Mucosa of rectum (tissue), 2 donors: ENCODE data around the gene PARD3B.

Experiments
- H3K27ac ChIP-seq, 2 donors: one replicate each; pipeline ENCODE4 v1.7.0; 2013; ENCODE audit warnings: inconsistent platforms in 2 of 2, low read depth in 2 of 2, low read length in 2 of 2
- H3K27me3 ChIP-seq, 2 donors: one replicate each; pipeline ENCODE4 v1.7.0; 2013; ENCODE audit warnings: low read length in 2 of 2; ENCODE audit not compliant: control insufficient read depth in 2 of 2, insufficient read depth in 2 of 2
- H3K36me3 ChIP-seq, 2 donors: one replicate each; pipeline ENCODE4 v1.7.0; 2013; ENCODE audit warnings: low read length in 2 of 2; ENCODE audit not compliant: control insufficient read depth in 2 of 2, insufficient read depth in 2 of 2
- H3K4me1 ChIP-seq, 2 donors: one replicate each; pipeline ENCODE4 v1.7.0; 2013; ENCODE audit warnings: low read length in 2 of 2, mild to moderate bottlenecking in 1 of 2; ENCODE audit not compliant: control insufficient read depth in 2 of 2, insufficient read depth in 2 of 2
- H3K4me3 ChIP-seq, 2 donors: one replicate each; pipeline ENCODE4 v1.7.0; 2013; ENCODE audit warnings: low read length in 2 of 2
- H3K9ac ChIP-seq, 2 donors: one replicate each; pipeline ENCODE4 v1.7.0; 2013; ENCODE audit warnings: low read length in 2 of 2, low read depth in 1 of 2, mild to moderate bottlenecking in 1 of 2
- H3K9me3 ChIP-seq, 2 donors: one replicate each; pipeline ENCODE4 v1.7.0; 2013; ENCODE audit warnings: low read length in 2 of 2; ENCODE audit not compliant: control insufficient read depth in 2 of 2
- donor health status: healthy.
- donor health status: Normal muscosa, but diverticular disease.

Gene PARD3B

GRCh38 chr2:204967199-204967960 lies 422.1 kb downstream of the PARD3B start:
- no peak overlapping the region for H3K27ac ChIP-seq
- H3K4me1 ChIP-seq, result no peaks in the 10 kb centered on the region
- no peak overlapping the region for H3K9ac ChIP-seq
- no peaks in the 10 kb centered on the region for H3K9me3 ChIP-seq
- no peaks in the 10 kb centered on the region for H3K36me3 ChIP-seq
- H3K27me3 ChIP-seq, result no peaks in the 10 kb centered on the region
- no peak overlapping the region for H3K4me3 ChIP-seq

DNA sequence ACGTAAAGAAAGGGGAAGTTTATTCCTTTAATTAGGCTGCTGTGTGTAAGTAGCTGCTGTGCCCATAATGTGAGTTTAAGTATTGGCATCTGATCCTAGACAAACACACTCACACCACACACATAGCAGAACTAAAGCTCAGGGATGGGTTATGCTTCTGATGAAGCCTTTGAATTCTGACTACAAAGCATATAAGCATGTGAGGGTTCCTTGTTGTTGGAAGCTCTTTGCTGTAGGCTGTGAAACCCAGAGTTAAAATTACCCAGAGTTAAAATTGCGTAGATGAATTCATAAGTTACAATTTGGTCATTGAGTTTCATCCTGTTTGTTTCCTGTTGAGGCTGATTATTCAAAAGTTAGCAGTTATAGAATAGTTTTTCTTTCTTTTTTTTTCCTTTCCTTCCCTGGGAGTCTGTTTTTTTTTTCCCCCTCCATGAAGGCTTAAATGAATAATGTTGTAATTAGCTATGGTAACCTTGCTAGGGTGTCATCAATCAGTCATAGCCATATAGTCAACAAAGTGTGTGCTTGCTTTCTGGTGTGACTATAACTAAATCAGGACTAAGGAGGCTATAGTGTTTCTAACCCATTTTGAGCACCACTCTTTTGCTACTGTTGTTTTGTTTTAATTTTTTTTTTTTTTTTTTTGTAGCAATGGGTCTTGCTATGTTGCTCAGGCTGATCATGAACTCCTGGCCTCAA lies 426.1 kb downstream of the PARD3B start:
- no peak overlapping the region for H3K4me3 ChIP-seq
- no peak overlapping the region for H3K9ac ChIP-seq
- H3K4me1 ChIP-seq, result no peaks in the 10 kb centered on the region
- no peak overlapping the region for H3K27ac ChIP-seq
- H3K9me3 ChIP-seq, result no peaks in the 10 kb centered on the region
- H3K36me3 ChIP-seq, result no peaks in the 10 kb centered on the region
- no peaks in the 10 kb centered on the region for H3K27me3 ChIP-seq

- no peak overlapping the region for H3K4me3 ChIP-seq
- no peak overlapping the region for H3K9ac ChIP-seq
- H3K36me3 ChIP-seq, result no peaks in the 10 kb centered on the region
- H3K27ac ChIP-seq, result no peak overlapping the region
- H3K9me3 ChIP-seq, result no peaks in the 10 kb centered on the region
- no peaks in the 10 kb centered on the region for H3K27me3 ChIP-seq
- no peaks in the 10 kb centered on the region for H3K4me1 ChIP-seq
Observed at GRCh38 chr2:204972161-204972560, 426.9 kb downstream of the PARD3B start.

DNA sequence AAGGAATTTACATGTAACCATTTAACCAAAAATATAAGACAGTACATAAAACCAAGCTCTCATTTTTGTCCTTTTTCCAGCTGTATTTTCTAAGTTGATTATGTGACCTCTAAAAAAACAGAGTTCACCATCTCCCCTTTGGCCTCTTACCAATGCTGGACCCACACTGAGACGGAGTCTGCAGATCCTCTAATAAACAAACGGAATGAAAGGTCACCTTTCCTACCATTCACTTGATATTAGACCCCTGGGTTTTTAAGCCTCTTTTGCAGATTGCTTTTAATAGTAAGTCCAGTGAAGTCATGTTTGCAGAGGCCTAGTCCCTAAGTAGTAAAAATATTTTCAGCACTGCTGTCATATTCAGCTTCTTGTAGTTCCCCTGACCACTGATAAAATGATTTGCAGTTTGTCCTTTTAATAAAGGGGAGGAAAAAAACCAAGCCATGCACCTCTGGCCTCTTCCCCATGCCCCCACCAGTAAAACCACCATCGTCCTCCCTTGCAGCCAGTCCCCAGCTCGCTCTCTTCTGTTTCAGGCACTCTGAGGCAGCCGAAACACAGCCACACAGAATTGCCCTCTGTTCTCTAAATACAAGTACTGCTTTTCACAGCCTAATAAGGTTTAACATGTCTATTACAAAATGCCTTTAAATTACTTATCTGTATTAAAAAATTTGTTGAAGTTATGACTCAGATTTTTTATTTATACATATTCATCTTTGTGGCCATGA lies 427.5 kb downstream of the PARD3B start:
- H3K4me3 ChIP-seq, result no peak overlapping the region
- no peaks in the 10 kb centered on the region for H3K4me1 ChIP-seq
- no peaks in the 10 kb centered on the region for H3K36me3 ChIP-seq
- H3K27me3 ChIP-seq, result no peaks in the 10 kb centered on the region
- no peak overlapping the region for H3K9ac ChIP-seq
- no peak overlapping the region for H3K27ac ChIP-seq
- no peaks in the 10 kb centered on the region for H3K9me3 ChIP-seq

DNA sequence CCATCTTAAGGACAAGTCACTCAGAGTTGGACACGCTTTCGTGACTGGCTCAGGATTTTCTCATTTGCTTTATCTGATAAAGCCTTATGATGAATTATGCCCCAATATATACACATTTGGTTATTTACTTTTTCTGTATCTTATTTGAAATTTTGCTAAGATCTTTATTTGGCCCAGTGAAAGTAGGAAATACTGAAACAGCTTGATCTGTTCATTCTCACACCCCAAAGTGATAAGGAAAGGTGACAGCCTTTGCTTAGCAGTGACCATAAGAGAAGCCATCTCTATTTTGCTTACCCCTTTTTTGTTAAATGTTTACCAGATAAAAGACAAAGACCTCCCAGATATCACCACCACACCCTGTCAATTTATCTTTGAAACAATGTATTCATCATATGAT lies 428.3 kb downstream of the PARD3B start:
- H3K36me3 ChIP-seq, result no peaks in the 10 kb centered on the region
- no peaks in the 10 kb centered on the region for H3K27me3 ChIP-seq
- H3K27ac ChIP-seq, result no peak overlapping the region
- H3K9me3 ChIP-seq, result no peaks in the 10 kb centered on the region
- H3K4me1 ChIP-seq, result no peaks in the 10 kb centered on the region
- H3K4me3 ChIP-seq, result no peak overlapping the region
- H3K9ac ChIP-seq, result no peak overlapping the region

DNA sequence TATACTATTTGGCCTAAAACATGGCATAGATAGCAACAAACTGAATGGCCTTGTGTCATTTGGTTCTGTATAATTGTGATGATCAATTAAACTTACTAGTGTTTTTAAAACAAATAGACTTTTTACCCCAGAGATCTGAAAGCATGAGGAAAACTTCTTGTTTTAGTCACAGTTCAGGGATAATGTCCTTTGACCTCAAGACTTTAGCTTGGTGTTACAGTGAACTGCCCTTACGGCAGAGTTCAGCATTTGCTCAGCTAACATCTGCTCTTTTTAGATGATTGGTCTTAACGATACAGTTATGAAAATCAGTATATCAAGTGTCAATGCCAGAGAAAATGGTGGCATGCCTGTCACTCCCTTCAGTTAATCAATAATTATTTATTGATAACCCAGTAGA lies 429.2 kb downstream of the PARD3B start:
- H3K27ac ChIP-seq, result no peak overlapping the region
- no peaks in the 10 kb centered on the region for H3K27me3 ChIP-seq
- H3K4me1 ChIP-seq, result no peaks in the 10 kb centered on the region
- H3K4me3 ChIP-seq, result no peak overlapping the region
- H3K36me3 ChIP-seq, result no peaks in the 10 kb centered on the region
- H3K9me3 ChIP-seq, result no peaks in the 10 kb centered on the region
- no peak overlapping the region for H3K9ac ChIP-seq

DNA sequence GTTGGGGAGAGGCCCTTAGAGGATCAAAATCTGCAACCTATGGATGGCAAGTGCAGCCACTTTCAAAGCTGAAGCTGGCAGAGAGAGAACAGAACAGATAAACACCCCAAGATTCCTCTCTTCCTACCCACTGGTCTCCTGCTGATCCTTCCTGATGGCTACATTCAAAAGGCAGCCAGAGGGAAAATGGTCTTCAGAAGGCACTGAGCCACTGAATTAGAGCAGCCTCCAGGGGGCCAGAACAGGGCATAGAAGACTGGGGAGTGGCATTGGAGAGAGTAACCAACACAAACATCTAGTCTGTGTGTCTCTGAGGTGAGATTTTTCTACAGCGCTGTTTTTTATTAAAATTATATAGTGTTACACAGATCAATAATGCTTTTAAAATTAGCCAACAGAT lies 432.6 kb downstream of the PARD3B start:
- Histone ChIP-seq H3K27me3 (no peaks in the 10 kb centered on the region), H3K36me3 (no peaks in the 10 kb centered on the region), H3K27ac (no peak overlapping the region), H3K9ac (no peak overlapping the region), H3K9me3 (no peaks in the 10 kb centered on the region), H3K4me1 (no peaks in the 10 kb centered on the region), H3K4me3 (no peak overlapping the region)

DNA sequence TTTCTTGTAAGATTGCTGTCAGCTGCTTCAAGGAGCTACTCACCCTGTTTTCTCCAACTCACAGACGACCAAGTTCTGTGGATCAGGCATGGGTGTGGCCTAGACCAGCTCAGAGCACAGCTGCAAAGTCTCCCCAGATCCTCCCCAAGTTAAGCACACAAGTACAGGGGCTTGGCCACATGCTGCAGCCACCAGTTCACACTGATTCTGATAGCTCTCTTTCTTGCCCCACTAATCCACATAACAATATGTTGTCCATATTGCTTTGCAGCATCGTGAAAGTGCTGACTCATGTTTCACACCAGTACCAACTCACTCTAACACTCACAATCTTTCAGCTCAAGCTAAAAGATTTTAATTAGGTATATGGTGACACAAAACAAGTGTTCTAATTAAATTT lies 437.0 kb downstream of the PARD3B start:
- Histone ChIP-seq H3K36me3 (no peaks in the 10 kb centered on the region), H3K27me3 (no peaks in the 10 kb centered on the region), H3K27ac (no peak overlapping the region), H3K9me3 (no peaks in the 10 kb centered on the region), H3K9ac (no peak overlapping the region), H3K4me3 (no peak overlapping the region), H3K4me1 (no peaks in the 10 kb centered on the region)

- H3K4me3 ChIP-seq, result no peak overlapping the region
- no peaks in the 10 kb centered on the region for H3K27me3 ChIP-seq
- H3K9ac ChIP-seq, result no peak overlapping the region
- H3K4me1 ChIP-seq, result no peaks in the 10 kb centered on the region
- H3K27ac ChIP-seq, result no peak overlapping the region
- H3K36me3 ChIP-seq, result no peaks in the 10 kb centered on the region
- no peaks in the 10 kb centered on the region for H3K9me3 ChIP-seq
Observed at GRCh38 chr2:204984518-204984917, 439.2 kb downstream of the PARD3B start.

GRCh38 chr2:204986641-204987040 lies 441.4 kb downstream of the PARD3B start:
- no peak overlapping the region for H3K9ac ChIP-seq
- H3K4me3 ChIP-seq, result no peak overlapping the region
- no peak overlapping the region for H3K27ac ChIP-seq
- H3K9me3 ChIP-seq, result no peaks in the 10 kb centered on the region
- no peaks in the 10 kb centered on the region for H3K27me3 ChIP-seq
- H3K36me3 ChIP-seq, result no peaks in the 10 kb centered on the region
- H3K4me1 ChIP-seq, result no peaks in the 10 kb centered on the region
